Measurements from ENCODE around the gene TM2D1. TPM values are rescaled to one million over a fixed set of nuclear protein-coding genes. Genes with fewer than 3 reads are reported as not detected.

TM2D1 gene
- total RNA-seq, 1 donor from 2014 or later: 48.6 TPM

GRCh38 chr1:61636376-61636775, 88.6 kb downstream of the TM2D1 start:
- no peak for TF ChIP-seq CTCF (IDR thresholded peaks at IDR 0.05)
- TF ChIP-seq POLR2A (IDR thresholded peaks at IDR 0.05): no peak
- TF ChIP-seq POLR2AphosphoS5 (IDR thresholded peaks at IDR 0.05; ENCODE audit: insufficient read depth in 1 of 2, low read depth in 1 of 2): no peak
- Histone ChIP-seq H3K9me3 (no peaks in the 10 kb centered on the region), H3K27ac (no peak overlapping the region), H3K27me3 (no peaks in the 10 kb centered on the region), H3K4me3 (no peak overlapping the region), H3K4me1 (peaks cover 27% of the 10 kb centered on the region), H3K36me3 (no peaks in the 10 kb centered on the region)
- DNase-seq (ENCODE audit: extremely low spot score in 2 of 2): no peak
- intact Hi-C loops (cut with DNase I): loop anchor here (1.0 to 5.0 kb wide), 2 partner anchors 10 to 309 kb away; no protein-coding TSS in a partner anchor

GRCh38 chr1:61635557-61635956, 89.4 kb downstream of the TM2D1 start:
- Histone ChIP-seq H3K4me1 (peaks cover 23% of the 10 kb centered on the region), H3K9me3 (no peaks in the 10 kb centered on the region), H3K36me3 (no peaks in the 10 kb centered on the region), H3K27me3 (no peaks in the 10 kb centered on the region), H3K4me3 (no peak overlapping the region), H3K27ac (no peak overlapping the region)
- intact Hi-C loops (cut with DNase I): loop anchor here (5.0 kb wide), 1 partner anchor 308 kb away; no protein-coding TSS in a partner anchor
- TF ChIP-seq POLR2AphosphoS5 (IDR thresholded peaks at IDR 0.05; ENCODE audit: insufficient read depth in 1 of 2, low read depth in 1 of 2) (no peak), CTCF (IDR thresholded peaks at IDR 0.05) (no peak), POLR2A (IDR thresholded peaks at IDR 0.05) (no peak)
- no peak for DNase-seq (ENCODE audit: extremely low spot score in 2 of 2)

- Histone ChIP-seq H3K4me3 (no peak overlapping the region), H3K4me1 (no peaks in the 10 kb centered on the region)
Observed at GRCh38 chr1:61631436-61631835, 93.5 kb downstream of the TM2D1 start.

More at GRCh38 chr1:61631436-61631835, 93.5 kb downstream of the TM2D1 start:
- intact Hi-C loops (cut with DNase I): no loop called here
- Histone ChIP-seq H3K36me3 (no peaks in the 10 kb centered on the region), H3K9me3 (no peaks in the 10 kb centered on the region), H3K27ac (no peak overlapping the region), H3K27me3 (no peaks in the 10 kb centered on the region)
- no peak for DNase-seq (ENCODE audit: extremely low spot score in 2 of 2)
- TF ChIP-seq POLR2AphosphoS5 (IDR thresholded peaks at IDR 0.05; ENCODE audit: insufficient read depth in 1 of 2, low read depth in 1 of 2) (no peak), POLR2A (IDR thresholded peaks at IDR 0.05) (no peak), CTCF (IDR thresholded peaks at IDR 0.05) (no peak)

Other genes with a start within 250 kb of the TM2D1 start
- gene PATJ, start 17.3 kb upstream of the TM2D1 start, total RNA-seq: 83.2 TPM

Data from vagina (tissue), 2 donors.